NCI-H2107 (cell line): ENCODE results near the gene CELF4.

ENCODE experiments used
- DNase-seq: peaks from one replicate; lab custom pipeline; 2025; lab: John Stamatoyannopoulos, UW

The CELF4 gene

GRCh38 chr18:37572736-37573135, 7.1 kb upstream of the CELF4 start:
- no peak for DNase-seq

- no peak for DNase-seq
Measured at GRCh38 chr18:37571266-37571665, 5.7 kb upstream of the CELF4 start.

GRCh38 chr18:37570336-37570930, 4.8 kb upstream of the CELF4 start:
- no peak for DNase-seq

- no peak for DNase-seq
Measured at GRCh38 chr18:37568671-37569070, 3.1 kb upstream of the CELF4 start.

GRCh38 chr18:37567994-37568359, 2.4 kb upstream of the CELF4 start:
- no peak for DNase-seq

- no peak for DNase-seq
Measured at GRCh38 chr18:37567061-37567993, 1.7 kb upstream of the CELF4 start.

GRCh38 chr18:37566479-37567060, 972 bp upstream of the CELF4 start:
- DNase-seq: no peak

GRCh38 chr18:37565977-37566478, 430 bp upstream of the CELF4 start:
- DNase-seq: peak; percentile 91

GRCh38 chr18:37564711-37565100, 892 bp downstream of the CELF4 start:
- DNase-seq: no peak

- no peak for DNase-seq
Measured at GRCh38 chr18:37563931-37564392, 1.6 kb downstream of the CELF4 start.

- DNase-seq: no peak
Measured at GRCh38 chr18:37561986-37562385, 3.6 kb downstream of the CELF4 start.

- no peak for DNase-seq
Measured at GRCh38 chr18:37560003-37560402, 5.6 kb downstream of the CELF4 start.

GRCh38 chr18:37559194-37559593, 6.4 kb downstream of the CELF4 start:
- DNase-seq: no peak

- no peak for DNase-seq
Measured at GRCh38 chr18:37554399-37554787, 11.2 kb downstream of the CELF4 start.

GRCh38 chr18:37553633-37554398, 11.8 kb downstream of the CELF4 start:
- DNase-seq: no peak

GRCh38 chr18:37552286-37552685, 13.3 kb downstream of the CELF4 start:
- DNase-seq: no peak

- no peak for DNase-seq
Measured at GRCh38 chr18:37551846-37552245, 13.8 kb downstream of the CELF4 start.

- no peak for DNase-seq
Measured at GRCh38 chr18:37551249-37551648, 14.3 kb downstream of the CELF4 start.

GRCh38 chr18:37550118-37550875, 15.3 kb downstream of the CELF4 start:
- no peak for DNase-seq

- no peak for DNase-seq
Measured at GRCh38 chr18:37548679-37549289, 16.8 kb downstream of the CELF4 start.
